Cardiac fibroblast (primary cell): Measurements from ENCODE around the gene MEGF8.

Experiments
- DNase-seq, 2 donors: peaks; one replicate each; pipeline versions ENCODE4 v3.0.0 to v3.0.0-alpha.2; 2010; ENCODE audit warnings: low read depth in 2 of 2
- H3K4me3 ChIP-seq, 2 donors: replicated peaks in 1 of 2; 1 replicate in 1 of 2; 2 replicates in 1 of 2; pipeline ENCODE4 v1.5.1; 2011; ENCODE audit warnings: low read depth in 2 of 2, low read length in 2 of 2, mild to moderate bottlenecking in 2 of 2, moderate library complexity in 1 of 2
- CTCF ChIP-seq: IDR thresholded peaks from one replicate; pipeline ENCODE4 v1.5.1; 2011; ENCODE audit warnings: low read depth, mild to moderate bottlenecking, low read length, inconsistent platforms

The MEGF8 gene

GRCh38 chr19:42394751-42395150, 69.3 kb downstream of the MEGF8 start:
- no peak overlapping the region for H3K4me3 ChIP-seq
- DNase-seq = peak; percentile 18 to 25
- TF ChIP-seq CTCF = no peak

- peak overlapping the region; percentile 45 to 61 for H3K4me3 ChIP-seq
- no peak for TF ChIP-seq CTCF
- DNase-seq = peak; percentile 99
Observed at GRCh38 chr19:42396381-42397262, 71.2 kb downstream of the MEGF8 start.

GRCh38 chr19:42397263-42398166, 72.1 kb downstream of the MEGF8 start:
- TF ChIP-seq CTCF = no peak
- H3K4me3 ChIP-seq = peak overlapping the region; percentile 45 to 61
- no peak for DNase-seq

- DNase-seq = no peak
- TF ChIP-seq CTCF = no peak
- H3K4me3 ChIP-seq = no peak overlapping the region
Observed at GRCh38 chr19:42400404-42400803, 75.0 kb downstream of the MEGF8 start.

- peak overlapping the region; percentile 55 to 56 for H3K4me3 ChIP-seq
- peak; percentile 81 to 84 for DNase-seq
- TF ChIP-seq CTCF = peak; percentile 81
Observed at GRCh38 chr19:42401365-42402303, 76.2 kb downstream of the MEGF8 start.
